ENCODE data around the gene PRR5L.
A peak's percentile ranks its signal among the peaks of the same experiment; 100 is the strongest.

The PRR5L gene

DNA sequence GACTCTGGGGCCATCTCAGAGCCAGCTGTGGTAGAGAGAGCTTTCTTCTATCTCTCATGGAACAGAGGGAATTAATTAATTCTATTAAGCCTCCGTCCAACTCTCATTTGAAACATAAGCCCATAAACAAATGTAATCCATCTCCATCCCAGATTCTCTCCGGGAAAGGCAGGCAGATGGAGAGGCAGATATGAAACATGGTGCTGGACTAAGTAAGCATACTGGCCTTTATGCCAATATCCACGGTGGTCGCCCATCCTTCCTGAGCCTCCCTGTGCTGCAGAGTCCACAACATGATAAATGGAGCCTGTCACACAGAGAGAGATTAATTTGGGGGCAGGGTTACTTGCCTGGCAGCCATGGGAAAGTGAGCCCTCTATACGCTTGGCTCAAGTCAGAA is 44.8 kb downstream of the PRR5L start:
- Histone ChIP-seq H3K9ac (ENCODE audit: low read length) (no peak overlapping the region), H3K36me3 (ENCODE audit: control insufficient read depth, insufficient read depth, low read length) (no peaks in the 10 kb centered on the region), H3K27me3 (ENCODE audit: control insufficient read depth, insufficient read depth, low read length) (no peaks in the 10 kb centered on the region), H3K27ac (ENCODE audit: low read depth, low read length) (no peak overlapping the region), H3K4me3 (ENCODE audit: low read length) (no peak overlapping the region), H3K4me1 (ENCODE audit: control insufficient read depth, insufficient read depth, low read length) (no peaks in the 10 kb centered on the region)

- H3K4me3 ChIP-seq (ENCODE audit: low read length) = no peak overlapping the region
- H3K9ac ChIP-seq (ENCODE audit: low read length) = no peak overlapping the region
- H3K27ac ChIP-seq (ENCODE audit: low read depth, low read length) = no peak overlapping the region
- H3K27me3 ChIP-seq (ENCODE audit: control insufficient read depth, insufficient read depth, low read length) = no peaks in the 10 kb centered on the region
- H3K36me3 ChIP-seq (ENCODE audit: control insufficient read depth, insufficient read depth, low read length) = no peaks in the 10 kb centered on the region
- no peaks in the 10 kb centered on the region for H3K4me1 ChIP-seq (ENCODE audit: control insufficient read depth, insufficient read depth, low read length)
Observed at GRCh38 chr11:36341915-36342314, 45.8 kb downstream of the PRR5L start.

DNA sequence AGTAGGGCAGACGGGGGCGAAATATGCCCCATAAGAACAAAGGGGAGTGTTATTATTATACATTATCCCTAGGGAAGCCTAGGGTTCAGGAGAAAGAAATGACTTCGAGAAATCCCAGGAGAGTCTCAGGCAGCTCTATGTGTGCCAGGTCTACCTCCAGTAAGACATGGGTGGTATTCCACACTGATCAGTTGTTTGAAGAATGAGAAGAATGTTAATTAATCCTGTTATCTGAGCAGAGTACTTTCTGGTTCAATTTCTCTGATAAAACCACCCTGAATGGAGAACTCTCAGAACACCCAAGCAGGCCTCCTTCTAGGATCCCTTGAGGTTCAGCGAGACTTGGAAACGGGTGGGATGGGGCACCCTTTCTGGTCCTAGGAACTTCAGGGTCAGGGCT is 46.2 kb downstream of the PRR5L start:
- H3K4me3 ChIP-seq (ENCODE audit: low read length) = no peak overlapping the region
- H3K4me1 ChIP-seq (ENCODE audit: control insufficient read depth, insufficient read depth, low read length) = no peaks in the 10 kb centered on the region
- H3K36me3 ChIP-seq (ENCODE audit: control insufficient read depth, insufficient read depth, low read length) = no peaks in the 10 kb centered on the region
- no peak overlapping the region for H3K27ac ChIP-seq (ENCODE audit: low read depth, low read length)
- no peak overlapping the region for H3K9ac ChIP-seq (ENCODE audit: low read length)
- H3K27me3 ChIP-seq (ENCODE audit: control insufficient read depth, insufficient read depth, low read length) = no peaks in the 10 kb centered on the region

DNA sequence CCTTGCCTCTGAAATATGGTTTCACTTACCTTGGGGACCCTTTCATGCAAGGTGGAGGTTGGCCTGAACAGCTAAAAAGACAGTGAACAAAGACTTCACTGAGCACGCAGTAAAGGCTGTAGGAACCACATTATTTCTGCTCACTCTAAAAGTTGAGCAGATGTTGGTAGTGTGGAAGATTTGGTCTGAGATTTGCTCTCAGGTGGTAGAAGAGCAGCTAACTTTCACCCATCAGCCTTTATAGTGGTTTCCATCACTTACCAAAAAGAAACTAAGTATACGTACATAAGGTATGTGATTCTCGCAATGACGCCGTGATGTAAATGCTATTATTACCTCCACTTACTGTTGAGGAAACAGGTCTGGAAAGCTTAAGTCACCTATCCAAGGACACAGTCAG is 47.3 kb downstream of the PRR5L start:
- H3K27me3 ChIP-seq (ENCODE audit: control insufficient read depth, insufficient read depth, low read length) = no peaks in the 10 kb centered on the region
- H3K36me3 ChIP-seq (ENCODE audit: control insufficient read depth, insufficient read depth, low read length) = no peaks in the 10 kb centered on the region
- no peak overlapping the region for H3K9ac ChIP-seq (ENCODE audit: low read length)
- no peak overlapping the region for H3K27ac ChIP-seq (ENCODE audit: low read depth, low read length)
- no peak overlapping the region for H3K4me3 ChIP-seq (ENCODE audit: low read length)
- H3K4me1 ChIP-seq (ENCODE audit: control insufficient read depth, insufficient read depth, low read length) = no peaks in the 10 kb centered on the region

- Histone ChIP-seq H3K4me1 (ENCODE audit: control insufficient read depth, insufficient read depth, low read length) (no peaks in the 10 kb centered on the region), H3K4me3 (ENCODE audit: low read length) (no peak overlapping the region), H3K27me3 (ENCODE audit: control insufficient read depth, insufficient read depth, low read length) (no peaks in the 10 kb centered on the region), H3K27ac (ENCODE audit: low read depth, low read length) (no peak overlapping the region), H3K9ac (ENCODE audit: low read length) (no peak overlapping the region), H3K36me3 (ENCODE audit: control insufficient read depth, insufficient read depth, low read length) (no peaks in the 10 kb centered on the region)
Observed at GRCh38 chr11:36345084-36345511, 49.0 kb downstream of the PRR5L start.

GRCh38 chr11:36345535-36346141 is 49.5 kb downstream of the PRR5L start:
- Histone ChIP-seq H3K9ac (ENCODE audit: low read length) (peak overlapping the region; percentile 7), H3K4me1 (ENCODE audit: control insufficient read depth, insufficient read depth, low read length) (no peaks in the 10 kb centered on the region), H3K27me3 (ENCODE audit: control insufficient read depth, insufficient read depth, low read length) (no peaks in the 10 kb centered on the region), H3K4me3 (ENCODE audit: low read length) (peak overlapping the region; percentile 16), H3K27ac (ENCODE audit: low read depth, low read length) (no peak overlapping the region), H3K36me3 (ENCODE audit: control insufficient read depth, insufficient read depth, low read length) (no peaks in the 10 kb centered on the region)

- Histone ChIP-seq H3K36me3 (ENCODE audit: control insufficient read depth, insufficient read depth, low read length) (no peaks in the 10 kb centered on the region), H3K4me1 (ENCODE audit: control insufficient read depth, insufficient read depth, low read length) (no peaks in the 10 kb centered on the region), H3K9ac (ENCODE audit: low read length) (no peak overlapping the region), H3K4me3 (ENCODE audit: low read length) (no peak overlapping the region), H3K27me3 (ENCODE audit: control insufficient read depth, insufficient read depth, low read length) (no peaks in the 10 kb centered on the region), H3K27ac (ENCODE audit: low read depth, low read length) (no peak overlapping the region)
Observed at GRCh38 chr11:36346562-36347383, 50.7 kb downstream of the PRR5L start.

DNA sequence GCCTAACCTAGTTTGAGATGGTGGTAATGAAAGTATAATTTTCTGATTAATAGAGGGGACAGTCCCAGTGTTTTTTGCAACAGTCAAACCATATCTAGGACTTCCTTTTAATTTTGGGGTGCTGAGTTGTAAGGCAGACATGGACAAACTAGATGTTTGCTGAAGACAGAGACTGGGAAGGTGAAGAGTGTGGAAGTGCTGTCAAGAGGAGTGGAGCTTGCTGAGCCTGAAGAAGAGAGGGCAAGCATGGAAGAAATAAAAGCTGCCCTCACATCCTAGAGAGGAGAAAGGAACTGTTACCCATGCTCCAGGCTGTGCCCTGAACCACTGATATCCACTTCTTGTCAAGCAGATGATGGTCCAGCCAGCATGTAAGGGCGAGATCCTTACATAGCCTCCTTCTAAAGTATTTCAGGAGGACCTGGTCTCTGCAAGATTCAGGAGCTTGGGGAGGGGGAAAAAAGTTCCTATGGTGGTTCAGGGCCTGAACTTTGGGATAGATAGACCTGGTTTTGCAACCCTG is 51.4 kb downstream of the PRR5L start:
- Histone ChIP-seq H3K27ac (ENCODE audit: low read depth, low read length) (no peak overlapping the region), H3K4me3 (ENCODE audit: low read length) (no peak overlapping the region), H3K4me1 (ENCODE audit: control insufficient read depth, insufficient read depth, low read length) (no peaks in the 10 kb centered on the region), H3K9ac (ENCODE audit: low read length) (no peak overlapping the region), H3K36me3 (ENCODE audit: control insufficient read depth, insufficient read depth, low read length) (no peaks in the 10 kb centered on the region), H3K27me3 (ENCODE audit: control insufficient read depth, insufficient read depth, low read length) (no peaks in the 10 kb centered on the region)

- no peaks in the 10 kb centered on the region for H3K36me3 ChIP-seq (ENCODE audit: control insufficient read depth, insufficient read depth, low read length)
- no peaks in the 10 kb centered on the region for H3K4me1 ChIP-seq (ENCODE audit: control insufficient read depth, insufficient read depth, low read length)
- H3K27me3 ChIP-seq (ENCODE audit: control insufficient read depth, insufficient read depth, low read length) = no peaks in the 10 kb centered on the region
- no peak overlapping the region for H3K27ac ChIP-seq (ENCODE audit: low read depth, low read length)
- H3K4me3 ChIP-seq (ENCODE audit: low read length) = no peak overlapping the region
- H3K9ac ChIP-seq (ENCODE audit: low read length) = no peak overlapping the region
Observed at GRCh38 chr11:36349351-36350136, 53.5 kb downstream of the PRR5L start.

DNA sequence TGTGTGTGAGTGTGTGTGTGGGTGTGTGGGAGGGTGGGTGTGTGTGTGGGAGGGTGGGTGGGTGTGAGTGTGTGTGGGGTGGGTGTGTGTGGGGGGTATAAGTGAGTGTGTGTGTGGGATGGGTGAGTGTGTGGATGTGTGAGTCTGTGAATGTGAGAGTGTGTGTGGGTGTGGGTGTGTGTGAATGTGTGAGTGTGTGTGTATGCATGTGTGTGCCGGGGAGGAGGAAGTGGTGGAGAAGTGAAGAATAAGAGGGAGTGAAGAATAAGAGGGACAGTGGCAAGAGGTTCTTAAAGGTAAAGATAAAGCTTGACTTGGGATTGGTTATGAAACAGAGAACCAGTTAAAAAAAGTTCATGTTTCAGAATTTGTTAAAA is 54.0 kb downstream of the PRR5L start:
- H3K9ac ChIP-seq (ENCODE audit: low read length) = no peak overlapping the region
- H3K36me3 ChIP-seq (ENCODE audit: control insufficient read depth, insufficient read depth, low read length) = no peaks in the 10 kb centered on the region
- no peaks in the 10 kb centered on the region for H3K4me1 ChIP-seq (ENCODE audit: control insufficient read depth, insufficient read depth, low read length)
- no peaks in the 10 kb centered on the region for H3K27me3 ChIP-seq (ENCODE audit: control insufficient read depth, insufficient read depth, low read length)
- no peak overlapping the region for H3K4me3 ChIP-seq (ENCODE audit: low read length)
- no peak overlapping the region for H3K27ac ChIP-seq (ENCODE audit: low read depth, low read length)

DNA sequence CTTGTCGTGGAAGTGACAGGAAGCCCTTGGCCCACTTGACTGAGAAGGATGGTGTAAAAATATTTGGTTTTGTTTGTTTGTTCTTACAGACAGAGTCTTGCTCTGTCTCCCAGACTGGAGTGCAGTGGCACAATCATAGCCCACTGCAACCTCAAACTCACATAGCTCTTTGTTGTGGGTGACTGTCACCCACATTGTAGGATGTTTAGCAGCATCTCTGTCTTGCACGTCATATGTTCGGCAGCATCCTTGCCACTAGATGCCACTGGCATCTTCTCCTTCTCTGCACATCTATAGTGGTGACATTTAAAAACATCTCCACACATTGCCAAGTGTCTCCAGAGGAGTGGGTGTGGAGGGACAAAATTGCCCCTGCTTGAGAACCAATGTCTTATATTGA is 56.8 kb downstream of the PRR5L start:
- no peaks in the 10 kb centered on the region for H3K36me3 ChIP-seq (ENCODE audit: control insufficient read depth, insufficient read depth, low read length)
- no peak overlapping the region for H3K4me3 ChIP-seq (ENCODE audit: low read length)
- no peaks in the 10 kb centered on the region for H3K4me1 ChIP-seq (ENCODE audit: control insufficient read depth, insufficient read depth, low read length)
- no peak overlapping the region for H3K9ac ChIP-seq (ENCODE audit: low read length)
- no peaks in the 10 kb centered on the region for H3K27me3 ChIP-seq (ENCODE audit: control insufficient read depth, insufficient read depth, low read length)
- H3K27ac ChIP-seq (ENCODE audit: low read depth, low read length) = no peak overlapping the region

- Histone ChIP-seq H3K4me1 (ENCODE audit: control insufficient read depth, insufficient read depth, low read length) (no peaks in the 10 kb centered on the region), H3K4me3 (ENCODE audit: low read length) (no peak overlapping the region), H3K27ac (ENCODE audit: low read depth, low read length) (no peak overlapping the region), H3K9ac (ENCODE audit: low read length) (no peak overlapping the region), H3K36me3 (ENCODE audit: control insufficient read depth, insufficient read depth, low read length) (no peaks in the 10 kb centered on the region), H3K27me3 (ENCODE audit: control insufficient read depth, insufficient read depth, low read length) (no peaks in the 10 kb centered on the region)
Observed at GRCh38 chr11:36354221-36355003, 58.3 kb downstream of the PRR5L start.
